GM23338 (cell line): ENCODE data around the gene EPHB6. TPM values are rescaled to one million over a fixed set of nuclear protein-coding genes. Genes with fewer than 3 reads are reported as not detected.

ENCODE experiments used
- ATAC-seq: fragments of 200-7000 bp; cut with Tn5 transposase; 3 replicates; pipeline ENCODE4 v1.9.1; 2020
- DNase-seq: peaks from one replicate; pipeline ENCODE4 v3.0.0-alpha.2; 2015; ENCODE audit warnings: low spot score
- H2AFZ ChIP-seq: fragments of 200-600 bp; sonication (generic); 2 replicates; pipeline ENCODE4 v1.8.0; 2016; ENCODE audit warnings: antibody characterized with exemption, mild to moderate bottlenecking, moderate library complexity
- H3F3A ChIP-seq: fragments of 200-600 bp; sonication (generic); replicated peaks from 2 replicates; pipeline ENCODE4 v1.8.0; 2017; ENCODE audit warnings: antibody characterized with exemption, mixed run types, low read depth
- H3K27ac ChIP-seq: fragments of 200-600 bp; sonication (generic); 2 replicates; pipeline ENCODE4 v1.6.1; 2016; ENCODE audit warnings: low read depth
- H3K27me3 ChIP-seq: fragments of 200-600 bp; sonication (generic); 2 replicates; pipeline ENCODE4 v1.8.0; 2016; ENCODE audit warnings: mild to moderate bottlenecking, mixed run types, moderate library complexity; ENCODE audit not compliant: insufficient read depth
- H3K36me3 ChIP-seq: fragments of 200-600 bp; sonication (generic); 2 replicates; pipeline ENCODE4 v1.8.0; 2016; ENCODE audit warnings: mild to moderate bottlenecking; ENCODE audit not compliant: insufficient read depth
- H3K4me1 ChIP-seq: fragments of 200-600 bp; sonication (generic); 2 replicates; pipeline ENCODE4 v1.8.0; 2016; ENCODE audit warnings: mild to moderate bottlenecking, moderate library complexity; ENCODE audit not compliant: insufficient read depth
- H3K4me2 ChIP-seq: fragments of 200-600 bp; sonication (generic); 2 replicates; pipeline ENCODE4 v1.7.1; 2017; ENCODE audit warnings: mixed run types
- H3K4me3 ChIP-seq: fragments of 200-600 bp; sonication (generic); 2 replicates; pipeline ENCODE4 v1.6.1; 2016; ENCODE audit warnings: mixed run types
- H3K79me2 ChIP-seq: fragments of 200-600 bp; sonication (generic); replicated peaks from 2 replicates; pipeline ENCODE4 v1.8.0; 2017; ENCODE audit warnings: mild to moderate bottlenecking; ENCODE audit not compliant: insufficient read depth
- H3K9me2 ChIP-seq: fragments of 200-600 bp; sonication (generic); 2 replicates; pipeline ENCODE4 v1.8.0; 2017; ENCODE audit not compliant: insufficient read depth
- H4K20me1 ChIP-seq: fragments of 200-600 bp; sonication (generic); replicated peaks from 2 replicates; pipeline ENCODE4 v1.8.0; 2017; ENCODE audit warnings: mild to moderate bottlenecking; ENCODE audit not compliant: insufficient read depth
- H3K27ac Mint-ChIP-seq: 2 replicates; pipeline ENCODE4 v1.8.0; 2020; ENCODE audit warnings: inconsistent platforms, mild to moderate bottlenecking, moderate library complexity, mixed read lengths
- H3K27me3 Mint-ChIP-seq: 3 replicates; pipeline ENCODE4 v1.8.0; 2022; ENCODE audit warnings: low read depth, mild to moderate bottlenecking, moderate library complexity, mixed read lengths, inconsistent platforms; ENCODE audit not compliant: insufficient read depth, poor library complexity
- H3K36me3 Mint-ChIP-seq: 3 replicates; pipeline ENCODE4 v1.8.0; 2021; ENCODE audit warnings: low read depth, mild to moderate bottlenecking, inconsistent platforms, moderate library complexity, mixed read lengths
- H3K4me1 Mint-ChIP-seq: 3 replicates; pipeline ENCODE4 v1.8.0; 2020; ENCODE audit warnings: mild to moderate bottlenecking, inconsistent platforms, mixed read lengths
- H3K4me3 Mint-ChIP-seq: 3 replicates; pipeline ENCODE4 v1.8.0; 2021; ENCODE audit warnings: moderate library complexity, mild to moderate bottlenecking, inconsistent platforms, mixed read lengths
- H3K9me3 Mint-ChIP-seq: 3 replicates; pipeline ENCODE4 v1.8.0; 2020; ENCODE audit warnings: moderate library complexity, mild to moderate bottlenecking, inconsistent platforms, mixed read lengths
- CREB1 ChIP-seq: fragments of 250-450 bp; sonication (Bioruptor Pico); IDR thresholded peaks from 2 replicates; pipeline ENCODE4 v1.5.0; 2020; ENCODE audit warnings: low read depth, mild to moderate bottlenecking, moderate library complexity
- JUNB ChIP-seq: IDR thresholded peaks from one replicate; pipeline ENCODE4 v1.6.1; 2016; ENCODE audit warnings: antibody characterized with exemption; ENCODE audit not compliant: unreplicated experiment
- STAT1 ChIP-seq: IDR thresholded peaks from one replicate; pipeline ENCODE4 v1.6.1; 2016; ENCODE audit warnings: antibody characterized with exemption; ENCODE audit not compliant: unreplicated experiment
- ZNF114 ChIP-seq: fragments of 250-450 bp; sonication (Bioruptor Pico); IDR thresholded peaks from 2 replicates; pipeline ENCODE4 v1.5.0; 2020; ENCODE audit warnings: mild to moderate bottlenecking, moderate library complexity
- ZNF462 ChIP-seq: fragments of 250-450 bp; sonication (Bioruptor Pico); IDR thresholded peaks from 2 replicates; pipeline ENCODE4 v1.5.0; 2020; ENCODE audit warnings: mild to moderate bottlenecking, moderate library complexity
- polyA plus RNA-seq: library from polyadenylated mRNA; unstranded; fragments of >200 nt; fragmentation: Nextera tagmentation; extraction: Ambion mirVana; gene quantifications from 2 replicates; pipeline ENCODE4 v1.2.1, GENCODE V29; 2016
- total RNA-seq: library from RNA; depleted of rRNA; stranded (reverse); fragments of >200 nt; shearing (Covaris generic); gene quantifications from 2 replicates; pipeline ENCODE4 v1.2.3, GENCODE V29; 2014

EPHB6 gene
- total and polyA plus RNA-seq, 2 experiments from 2014 or later = 20.8 to 27.5 TPM

GRCh38 chr7:142873871-142874270, 19.0 kb downstream of the EPHB6 start:
- Mint-ChIP-seq H3K4me3 (no peak overlapping the region), H3K36me3 (peaks cover 20% of the 10 kb centered on the region; the same call in 2 of the 3 replicates), H3K27ac (no peak overlapping the region), H3K27me3 (peaks cover 7% of the 10 kb centered on the region), H3K9me3 (peaks cover 5% of the 10 kb centered on the region; the same call in 1 of the 3 replicates), H3K4me1 (no peaks in the 10 kb centered on the region)
- Histone ChIP-seq H3K27me3 (no peaks in the 10 kb centered on the region), H3K4me2 (no peak overlapping the region), H3F3A (no peaks in the 10 kb centered on the region), H3K36me3 (no peaks in the 10 kb centered on the region), H3K4me1 (no peaks in the 10 kb centered on the region), H3K27ac (no peak overlapping the region), H3K79me2 (no peaks in the 10 kb centered on the region), H2AFZ (no peak overlapping the region), H4K20me1 (no peaks in the 10 kb centered on the region), H3K9me2 (no peaks in the 10 kb centered on the region), H3K4me3 (no peak overlapping the region)
- ATAC-seq (no peak), DNase-seq (no peak)
- TF ChIP-seq CREB1 (CRISPR knock-in tag) = no peak
- TF ChIP-seq ZNF114 (CRISPR knock-in tag) = no peak
- TF ChIP-seq JUNB = no peak
- no peak for TF ChIP-seq STAT1
- no peak for TF ChIP-seq ZNF462 (CRISPR knock-in tag)

- H3K27me3 ChIP-seq = no peaks in the 10 kb centered on the region
- Mint-ChIP-seq H3K36me3 (peaks cover 19% of the 10 kb centered on the region; the same call in 2 of the 3 replicates), H3K27me3 (peaks cover 7% of the 10 kb centered on the region), H3K9me3 (peaks cover 5% of the 10 kb centered on the region; the same call in 1 of the 3 replicates), H3K4me1 (no peaks in the 10 kb centered on the region), H3K4me3 (no peak overlapping the region), H3K27ac (no peak overlapping the region)
- H3K4me2 ChIP-seq = no peak overlapping the region
- no peaks in the 10 kb centered on the region for H3F3A ChIP-seq
- H3K4me3 ChIP-seq = no peak overlapping the region
- DNase-seq (no peak), ATAC-seq (no peak)
- H2AFZ ChIP-seq = no peak overlapping the region
- H3K9me2 ChIP-seq = no peaks in the 10 kb centered on the region
- H3K27ac ChIP-seq = no peak overlapping the region
- H4K20me1 ChIP-seq = no peaks in the 10 kb centered on the region
- no peaks in the 10 kb centered on the region for H3K36me3 ChIP-seq
- H3K79me2 ChIP-seq = no peaks in the 10 kb centered on the region
- H3K4me1 ChIP-seq = no peaks in the 10 kb centered on the region
- TF ChIP-seq JUNB = no peak
- TF ChIP-seq ZNF462 (CRISPR knock-in tag) = no peak
- TF ChIP-seq CREB1 (CRISPR knock-in tag) = no peak
Observed at GRCh38 chr7:142874409-142874808, 19.5 kb downstream of the EPHB6 start.
